ENCODE measurements around the gene SPIRE2. TPM values are rescaled to one million over a fixed set of nuclear protein-coding genes. Genes with fewer than 3 reads are reported as not detected.

SPIRE2 gene
- polyA plus RNA-seq, 1 donor from 2014 or later = 45.0 TPM

DNA sequence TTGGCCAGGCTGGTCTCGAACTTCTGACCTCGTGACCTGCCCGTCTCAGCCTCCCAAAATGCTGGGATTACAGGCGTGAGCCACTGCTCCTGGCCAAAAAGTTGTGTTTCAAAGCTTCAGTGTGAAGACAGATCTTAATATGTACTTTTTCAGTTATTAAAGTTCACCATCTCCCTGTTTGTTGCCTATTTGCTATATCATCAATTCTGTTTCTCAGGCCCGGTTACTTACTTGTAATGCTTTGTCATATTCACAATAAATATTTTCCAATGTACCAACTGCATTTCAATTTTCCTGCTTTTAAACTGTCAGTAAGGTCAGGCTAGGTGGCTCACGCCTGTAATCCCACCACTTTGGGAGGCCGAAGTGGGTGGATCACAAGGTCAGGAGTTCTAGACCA, 34.3 kb upstream of the SPIRE2 start:
- no peak for TF ChIP-seq SMC3 (conservative IDR thresholded peaks at IDR 0.05; ENCODE audit: poor library complexity)
- no peak for TF ChIP-seq CTCF (IDR thresholded peaks at IDR 0.05; ENCODE audit: poor library complexity, severe bottlenecking)
- Histone ChIP-seq H3K9me2 (ENCODE audit: insufficient read depth, low read length) (no peaks in the 10 kb centered on the region), H3K9ac (ENCODE audit: low read length) (no peak overlapping the region), H3K4me3 (ENCODE audit: low read length) (no peak overlapping the region), H3K36me3 (ENCODE audit: insufficient read depth, low read length) (no peaks in the 10 kb centered on the region), H3K79me2 (replicated peaks; ENCODE audit: insufficient read depth, low read length) (no peaks in the 10 kb centered on the region), H3K4me2 (ENCODE audit: low read length) (no peak overlapping the region), H3K9me3 (ENCODE audit: low read length) (no peaks in the 10 kb centered on the region), H4K20me1 (ENCODE audit: insufficient read depth) (no peaks in the 10 kb centered on the region), H3K27ac (ENCODE audit: low read length) (no peak overlapping the region), H2AFZ (ENCODE audit: low read depth, low read length) (no peak overlapping the region), H3F3A (ENCODE audit: insufficient read depth, low read length, poor library complexity, severe bottlenecking) (no peaks in the 10 kb centered on the region), H3K27me3 (ENCODE audit: insufficient read depth, low read depth, low read length) (no peaks in the 10 kb centered on the region)

DNA sequence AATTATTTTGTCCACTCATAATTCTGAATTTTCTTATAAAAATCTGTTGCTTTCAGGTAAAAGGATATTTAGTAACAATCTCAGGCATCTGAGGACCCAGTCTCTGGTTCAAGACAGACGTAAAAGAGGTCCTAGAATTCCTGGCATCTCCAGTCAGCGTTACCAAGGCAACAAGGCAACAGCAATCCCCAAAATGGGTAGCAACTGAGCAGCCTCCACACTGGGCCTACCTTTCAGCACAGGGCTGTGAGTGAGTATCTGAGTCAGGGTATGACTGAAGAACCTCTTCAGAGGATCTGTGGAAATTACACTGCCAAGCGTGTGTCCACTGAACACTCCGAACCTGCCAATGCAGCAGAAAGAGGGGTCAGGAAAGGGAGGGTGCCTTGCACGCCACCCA, 32.6 kb upstream of the SPIRE2 start:
- Histone ChIP-seq H3K79me2 (replicated peaks; ENCODE audit: insufficient read depth, low read length) (no peaks in the 10 kb centered on the region), H3K27ac (ENCODE audit: low read length) (no peak overlapping the region), H3F3A (ENCODE audit: insufficient read depth, low read length, poor library complexity, severe bottlenecking) (no peaks in the 10 kb centered on the region), H3K4me3 (ENCODE audit: low read length) (no peak overlapping the region), H3K9me3 (ENCODE audit: low read length) (no peaks in the 10 kb centered on the region), H3K36me3 (ENCODE audit: insufficient read depth, low read length) (no peaks in the 10 kb centered on the region), H3K4me2 (ENCODE audit: low read length) (no peak overlapping the region), H3K9me2 (ENCODE audit: insufficient read depth, low read length) (no peaks in the 10 kb centered on the region), H3K27me3 (ENCODE audit: insufficient read depth, low read depth, low read length) (no peaks in the 10 kb centered on the region), H2AFZ (ENCODE audit: low read depth, low read length) (no peak overlapping the region), H4K20me1 (ENCODE audit: insufficient read depth) (no peaks in the 10 kb centered on the region), H3K9ac (ENCODE audit: low read length) (no peak overlapping the region)
- TF ChIP-seq EZH2 (IDR thresholded peaks at IDR 0.05; ENCODE audit: borderline replicate concordance, insufficient read depth, low read length, poor library complexity, severe bottlenecking) (no peak), MXI1 (conservative IDR thresholded peaks at IDR 0.05; ENCODE audit: poor library complexity, severe bottlenecking) (no peak), SMC3 (conservative IDR thresholded peaks at IDR 0.05; ENCODE audit: poor library complexity) (no peak), EP300 (conservative IDR thresholded peaks at IDR 0.05; ENCODE audit: poor library complexity, severe bottlenecking) (no peak), TAF1 (IDR thresholded peaks at IDR 0.05; ENCODE audit: low read depth) (no peak), POLR2AphosphoS5 (IDR thresholded peaks at IDR 0.05) (no peak), CTCF (IDR thresholded peaks at IDR 0.05; ENCODE audit: poor library complexity, severe bottlenecking) (no peak), RAD21 (conservative IDR thresholded peaks at IDR 0.05) (no peak)
- TF ChIP-seq, protein P1, sequence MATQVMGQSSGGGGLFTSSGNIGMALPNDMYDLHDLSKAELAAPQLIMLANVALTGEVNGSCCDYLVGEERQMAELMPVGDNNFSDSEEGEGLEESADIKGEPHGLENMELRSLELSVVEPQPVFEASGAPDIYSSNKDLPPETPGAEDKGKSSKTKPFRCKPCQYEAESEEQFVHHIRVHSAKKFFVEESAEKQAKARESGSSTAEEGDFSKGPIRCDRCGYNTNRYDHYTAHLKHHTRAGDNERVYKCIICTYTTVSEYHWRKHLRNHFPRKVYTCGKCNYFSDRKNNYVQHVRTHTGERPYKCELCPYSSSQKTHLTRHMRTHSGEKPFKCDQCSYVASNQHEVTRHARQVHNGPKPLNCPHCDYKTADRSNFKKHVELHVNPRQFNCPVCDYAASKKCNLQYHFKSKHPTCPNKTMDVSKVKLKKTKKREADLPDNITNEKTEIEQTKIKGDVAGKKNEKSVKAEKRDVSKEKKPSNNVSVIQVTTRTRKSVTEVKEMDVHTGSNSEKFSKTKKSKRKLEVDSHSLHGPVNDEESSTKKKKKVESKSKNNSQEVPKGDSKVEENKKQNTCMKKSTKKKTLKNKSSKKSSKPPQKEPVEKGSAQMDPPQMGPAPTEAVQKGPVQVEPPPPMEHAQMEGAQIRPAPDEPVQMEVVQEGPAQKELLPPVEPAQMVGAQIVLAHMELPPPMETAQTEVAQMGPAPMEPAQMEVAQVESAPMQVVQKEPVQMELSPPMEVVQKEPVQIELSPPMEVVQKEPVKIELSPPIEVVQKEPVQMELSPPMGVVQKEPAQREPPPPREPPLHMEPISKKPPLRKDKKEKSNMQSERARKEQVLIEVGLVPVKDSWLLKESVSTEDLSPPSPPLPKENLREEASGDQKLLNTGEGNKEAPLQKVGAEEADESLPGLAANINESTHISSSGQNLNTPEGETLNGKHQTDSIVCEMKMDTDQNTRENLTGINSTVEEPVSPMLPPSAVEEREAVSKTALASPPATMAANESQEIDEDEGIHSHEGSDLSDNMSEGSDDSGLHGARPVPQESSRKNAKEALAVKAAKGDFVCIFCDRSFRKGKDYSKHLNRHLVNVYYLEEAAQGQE (IDR thresholded peaks at IDR 0.05; ENCODE audit: borderline replicate concordance) = no peak
